Gastroesophageal sphincter (tissue), 3 donors: ENCODE results near the gene XYLB.

ENCODE experiments used
- CTCF ChIP-seq, 4 experiments: fragments of 200-600 bp in 2 of 4; fragments of 450-650 bp in 2 of 4; sonication (generic) in 1 of 4; IDR thresholded peaks; one replicate each; pipeline ENCODE4 v1.5.1; 2017 to 2019; ENCODE audit warnings: antibody characterized with exemption in 4 of 4, mild to moderate bottlenecking in 2 of 4, moderate library complexity in 2 of 4
- EP300 ChIP-seq: sonication (generic); formaldehyde crosslinking; IDR thresholded peaks from one replicate; pipeline ENCODE4 v1.6.1; 2017; ENCODE audit warnings: antibody characterized with exemption, mild to moderate bottlenecking

GRCh38 chr3:38411591-38411990, 65.0 kb downstream of the XYLB start:
- TF ChIP-seq CTCF (IDR thresholded peaks at IDR 0.05) (no peak), EP300 (no peak)
